KOPT-K1 (cell line): ENCODE results near the gene ACTN4.
A peak's percentile ranks its signal among the peaks of the same experiment; 100 is the strongest.
"Not testable (repeated sequence)": the region's sequence is repeated elsewhere in the genome, so short reads cannot be mapped to it uniquely, and the experiment has no call there.

Experiments used
- H3K27ac ChIP-seq: fragments of 200-600 bp; sonication (generic); 2 replicates; pipeline ENCODE4 v1.5.1; 2016; ENCODE audit warnings: antibody characterized with exemption, mild to moderate bottlenecking, low read depth, low read length; ENCODE audit not compliant: poor library complexity, severe bottlenecking
- H3K36me3 ChIP-seq: fragments of 200-600 bp; sonication (generic); 2 replicates; pipeline ENCODE4 v1.5.1; 2017; ENCODE audit warnings: antibody characterized with exemption, mild to moderate bottlenecking, low read length, moderate library complexity; ENCODE audit not compliant: insufficient read depth
- H3K9me3 ChIP-seq: fragments of 200-600 bp; sonication (generic); 2 replicates; pipeline ENCODE4 v1.5.1; 2017; ENCODE audit warnings: antibody characterized with exemption, low read length, mild to moderate bottlenecking; ENCODE audit not compliant: insufficient read depth, poor library complexity, severe bottlenecking

Gene ACTN4

DNA sequence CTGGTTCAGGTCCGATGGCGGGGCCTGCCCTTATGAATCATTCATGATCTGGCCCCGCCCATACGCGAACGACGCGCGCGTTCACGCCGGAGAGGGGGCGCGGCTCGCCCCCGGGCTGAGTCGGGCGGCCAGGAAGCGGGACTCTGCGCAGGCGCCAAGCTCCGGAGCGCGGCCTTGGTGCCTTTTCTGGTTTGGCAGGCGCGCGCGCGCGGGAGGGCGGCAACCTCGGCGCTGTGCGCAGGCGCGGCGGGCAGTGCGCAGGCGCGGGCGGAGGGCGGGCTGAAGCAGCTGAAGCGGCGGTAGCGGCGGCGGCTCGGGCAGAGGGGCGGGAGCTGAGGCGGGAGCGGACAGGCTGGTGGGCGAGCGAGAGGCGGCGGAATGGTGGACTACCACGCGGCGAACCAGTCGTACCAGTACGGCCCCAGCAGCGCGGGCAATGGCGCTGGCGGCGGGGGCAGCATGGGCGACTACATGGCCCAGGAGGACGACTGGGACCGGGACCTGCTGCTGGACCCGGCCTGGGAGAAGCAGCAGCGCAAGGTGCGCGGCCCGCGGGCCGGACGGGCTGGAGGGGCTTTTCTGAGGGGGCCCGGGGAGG, at the start of gene ACTN4:
TSS of gene ACTN4 (plus strand) at position 282 of the 598 bp plus-strand sequence. CDS start at position 379, 97 bp downstream.
- no peaks in the 10 kb centered on the region for H3K36me3 ChIP-seq
- H3K27ac ChIP-seq, result peak within 1 kb of the TSS; percentile 72
- H3K9me3 ChIP-seq, result no peaks in the 10 kb centered on the region

GRCh38 chr19:38599722-38600121, 47.7 kb upstream of the ACTN4 start:
- Histone ChIP-seq H3K36me3 (peaks cover 45% of the 10 kb centered on the region), H3K27ac (no peak overlapping the region), H3K9me3 (no peaks in the 10 kb centered on the region)

DNA sequence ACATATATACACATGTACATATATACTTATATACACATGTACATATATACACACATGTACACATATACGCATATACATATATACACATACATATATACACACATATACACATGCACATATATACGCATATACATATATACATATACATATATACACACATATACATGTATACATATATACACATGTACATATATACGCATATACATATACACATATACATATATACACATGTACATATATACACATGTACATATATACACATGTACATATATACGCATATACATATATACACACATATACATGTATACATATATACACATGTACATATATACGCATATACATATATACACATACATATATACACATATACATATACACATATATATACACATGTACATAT, 44.6 kb upstream of the ACTN4 start:
- H3K27ac ChIP-seq, H3K9me3 ChIP-seq: not testable (repeated sequence)
- H3K36me3 ChIP-seq, result peaks cover 50% of the 10 kb centered on the region

DNA sequence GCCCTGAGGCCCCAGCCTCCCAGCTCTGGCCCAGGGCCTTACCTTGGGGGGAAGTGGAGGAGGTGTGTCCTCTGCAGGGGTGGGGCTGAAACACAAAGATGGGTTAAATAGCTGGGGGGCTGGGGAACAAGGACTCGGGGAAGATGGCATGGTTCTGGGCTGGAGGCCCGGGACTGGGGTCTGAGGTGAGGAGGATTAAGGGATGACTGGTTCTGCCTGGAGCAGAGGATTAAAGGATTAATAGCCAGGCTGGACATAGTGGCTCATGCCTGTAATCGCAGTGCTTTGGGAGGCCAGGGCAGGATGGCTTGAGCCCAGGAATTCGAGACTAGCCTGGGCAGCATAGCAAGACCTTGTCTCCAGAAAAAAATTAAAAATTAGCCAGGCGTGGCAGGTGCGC, 41.3 kb upstream of the ACTN4 start:
- Histone ChIP-seq H3K36me3 (peaks cover 64% of the 10 kb centered on the region), H3K9me3 (no peaks in the 10 kb centered on the region), H3K27ac (no peak overlapping the region)

DNA sequence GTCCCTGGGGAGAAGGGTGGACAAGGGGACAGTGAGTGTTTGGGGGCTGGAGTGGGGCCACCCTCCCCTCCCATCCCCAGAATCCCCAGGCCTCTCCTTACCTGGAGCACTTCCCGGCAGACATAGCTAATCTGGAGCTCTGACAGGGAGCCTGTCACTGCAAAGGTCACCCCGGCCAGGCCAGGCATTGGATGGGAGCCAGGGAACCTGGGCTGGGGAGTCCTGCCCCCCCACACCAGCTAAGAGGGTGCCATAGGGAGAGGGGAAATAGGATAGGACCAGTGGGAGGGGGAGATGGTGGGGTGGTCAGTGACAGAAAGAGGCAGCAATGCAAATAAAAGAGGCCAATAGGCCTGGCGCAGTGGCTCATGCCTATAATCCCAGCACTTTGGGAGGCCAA, 33.2 kb upstream of the ACTN4 start:
- Histone ChIP-seq H3K9me3 (no peaks in the 10 kb centered on the region), H3K27ac (no peak overlapping the region), H3K36me3 (peaks cover 43% of the 10 kb centered on the region)

DNA sequence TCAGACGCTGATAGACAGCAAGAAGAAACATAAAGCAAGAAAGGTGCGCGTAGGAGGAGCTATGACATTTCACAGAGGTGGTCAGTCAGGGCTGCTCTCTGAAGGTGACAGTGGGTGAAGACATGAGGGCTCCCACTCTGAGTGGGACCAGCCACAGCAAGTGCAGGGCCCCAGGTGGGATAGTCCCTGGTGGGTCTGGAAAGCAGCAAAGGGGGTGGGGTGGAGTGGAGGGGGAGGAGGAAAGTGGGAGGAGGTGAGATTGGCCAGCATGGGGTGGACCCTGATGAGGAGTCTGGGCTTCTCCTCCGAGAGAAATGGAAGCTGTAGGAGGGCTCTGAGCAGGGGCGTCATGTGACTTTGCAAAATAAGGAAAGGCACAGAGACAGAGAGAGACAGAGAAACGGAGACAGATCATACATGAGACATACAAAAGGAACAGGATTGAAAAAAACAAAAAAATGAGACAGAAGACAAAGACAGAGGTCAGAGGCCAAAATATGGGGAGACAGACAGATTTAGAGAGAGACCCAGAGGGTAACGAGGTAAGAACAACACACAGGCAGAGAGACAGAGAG, 32.4 kb upstream of the ACTN4 start:
- Histone ChIP-seq H3K27ac (no peak overlapping the region), H3K9me3 (no peaks in the 10 kb centered on the region), H3K36me3 (peaks cover 38% of the 10 kb centered on the region)

DNA sequence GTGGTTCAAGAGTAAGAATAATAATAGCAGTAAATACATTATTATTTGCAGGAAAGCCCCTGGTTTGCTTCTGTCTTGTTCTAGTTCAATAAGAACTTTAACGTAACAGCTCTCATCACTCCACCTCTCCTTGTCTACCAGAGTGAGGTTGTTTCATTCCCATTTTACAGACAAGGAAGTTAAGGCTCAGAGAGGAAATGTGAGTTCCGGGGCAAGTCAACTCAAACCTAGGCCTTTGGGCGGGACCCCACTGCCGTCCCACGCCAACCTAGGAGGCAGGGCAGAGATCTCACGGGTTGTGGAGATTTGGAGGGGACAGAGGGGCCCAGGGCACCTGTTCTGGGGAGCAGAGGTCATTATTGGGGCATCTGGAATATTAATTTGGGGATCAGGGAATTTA, 31.2 kb upstream of the ACTN4 start:
- Histone ChIP-seq H3K27ac (peak overlapping the region; percentile 93), H3K36me3 (peaks cover 41% of the 10 kb centered on the region), H3K9me3 (no peaks in the 10 kb centered on the region)

DNA sequence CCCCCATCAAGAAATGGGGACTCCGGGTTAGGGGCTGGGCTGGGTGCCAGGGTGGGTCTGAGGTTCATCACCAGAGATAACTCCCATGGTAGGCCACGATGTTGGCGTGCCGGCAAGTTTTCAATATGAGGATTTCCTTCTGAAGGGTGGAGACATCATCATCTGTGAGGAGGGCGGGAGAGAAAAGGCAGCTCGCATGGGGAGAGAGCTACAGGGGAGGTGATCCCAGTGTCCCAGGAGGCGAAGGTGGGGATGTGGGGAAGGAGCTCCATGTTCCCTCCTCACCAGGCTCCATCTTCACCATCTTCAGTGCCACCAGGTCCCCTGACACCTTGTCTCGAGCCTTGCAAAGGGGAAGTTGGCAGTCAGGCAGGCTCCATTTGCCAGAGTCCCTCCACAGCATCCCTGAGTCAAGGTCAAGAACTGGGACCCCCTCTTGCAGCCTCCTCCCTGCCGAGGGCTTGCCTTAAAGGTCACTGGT, 30.1 kb upstream of the ACTN4 start:
- peaks cover 50% of the 10 kb centered on the region for H3K36me3 ChIP-seq
- H3K9me3 ChIP-seq, result no peaks in the 10 kb centered on the region
- H3K27ac ChIP-seq, result peak overlapping the region; percentile 93

GRCh38 chr19:38617764-38618589, 29.5 kb upstream of the ACTN4 start, which contains the start of gene MAP4K1:
TSS of gene MAP4K1 (minus strand) at chr19:38617953. CDS start at chr19:38617895, 58 bp downstream.
- H3K27ac ChIP-seq, result peak within 1 kb of the TSS; percentile 93
- no peaks in the 10 kb centered on the region for H3K9me3 ChIP-seq
- peaks cover 50% of the 10 kb centered on the region for H3K36me3 ChIP-seq

- Histone ChIP-seq H3K27ac (peak within 1 kb of the TSS; percentile 93), H3K9me3 (no peaks in the 10 kb centered on the region), H3K36me3 (peaks cover 48% of the 10 kb centered on the region)
Observed at GRCh38 chr19:38618590-38619360, 28.7 kb upstream of the ACTN4 start, which contains the start of gene EIF3K. TSS of gene EIF3K (plus strand) at chr19:38619188. CDS start at chr19:38619269, 81 bp downstream.

DNA sequence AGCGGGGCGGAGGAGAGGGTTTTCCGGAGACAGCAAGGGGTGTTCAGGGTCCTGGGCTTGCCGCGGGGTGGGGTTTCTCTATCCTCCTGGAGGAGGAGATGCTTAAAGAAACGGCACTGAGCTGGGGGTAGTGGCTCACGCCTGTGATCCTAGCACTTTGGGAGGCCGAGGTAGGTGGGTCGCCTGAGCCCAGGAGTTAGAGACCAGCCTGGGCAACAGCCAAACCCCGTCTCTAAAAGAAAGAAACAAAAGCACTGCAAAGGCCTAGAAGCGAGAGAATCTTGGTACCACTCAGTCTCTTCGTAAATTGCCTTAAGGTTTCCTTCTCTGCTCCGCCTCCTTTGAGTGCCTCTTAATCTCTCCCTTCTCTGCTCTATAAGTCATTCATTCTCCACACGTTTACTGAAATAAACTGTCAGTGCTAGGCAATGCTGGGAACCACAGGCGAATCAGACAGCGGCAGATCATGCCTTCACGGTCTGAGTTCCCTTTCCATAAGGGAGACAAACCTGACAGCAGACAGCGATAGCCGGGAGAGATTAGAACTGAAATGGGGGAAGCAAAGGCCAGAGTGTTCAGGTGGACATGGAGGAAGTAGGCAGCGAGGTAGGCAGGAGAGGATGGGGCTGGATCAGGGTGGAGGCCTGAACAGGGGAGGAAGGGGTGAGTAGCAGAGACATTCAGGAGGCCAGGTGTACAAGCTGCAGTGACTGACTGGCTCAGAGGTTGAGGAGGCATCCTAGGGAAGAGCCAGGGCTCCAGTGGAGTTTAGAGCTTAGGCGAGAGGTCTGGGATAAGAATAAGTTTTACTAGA, 27.9 kb upstream of the ACTN4 start:
- no peaks in the 10 kb centered on the region for H3K9me3 ChIP-seq
- peak overlapping the region; percentile 93 for H3K27ac ChIP-seq
- H3K36me3 ChIP-seq, result peaks cover 50% of the 10 kb centered on the region

GRCh38 chr19:38624822-38625221, 22.6 kb upstream of the ACTN4 start:
- H3K36me3 ChIP-seq, result peaks cover 94% of the 10 kb centered on the region

DNA sequence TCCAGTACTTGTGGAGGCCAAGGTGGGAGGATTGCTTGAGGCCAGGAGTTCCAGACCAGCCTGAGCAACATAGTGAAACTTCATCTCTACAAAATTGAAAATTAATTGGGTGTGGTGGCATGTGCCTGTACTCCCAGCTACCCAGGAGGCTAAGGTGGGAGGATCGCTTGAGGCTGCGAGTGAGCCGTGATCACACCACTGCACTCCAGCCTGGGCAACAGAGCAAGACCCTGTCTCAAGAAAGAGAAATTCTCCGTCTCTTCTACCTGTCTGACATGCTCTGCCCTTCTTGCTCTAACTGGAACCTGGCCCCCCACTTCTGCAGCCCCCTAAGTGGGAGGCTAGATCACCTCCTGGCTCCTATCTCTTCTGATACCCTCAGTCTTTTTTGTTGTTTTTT, 21.0 kb upstream of the ACTN4 start:
- Histone ChIP-seq H3K9me3 (no peaks in the 10 kb centered on the region), H3K27ac (no peak overlapping the region), H3K36me3 (peaks cover 93% of the 10 kb centered on the region)

More at GRCh38 chr19:38624822-38625221, 22.6 kb upstream of the ACTN4 start:
- Histone ChIP-seq H3K27ac (no peak overlapping the region), H3K9me3 (no peaks in the 10 kb centered on the region)

GRCh38 chr19:38629568-38629967, 17.9 kb upstream of the ACTN4 start:
- Histone ChIP-seq H3K27ac (no peak overlapping the region), H3K9me3 (no peaks in the 10 kb centered on the region), H3K36me3 (peaks cover 86% of the 10 kb centered on the region)
